ENCODE measurements around the gene SUN5. TPM values are rescaled to one million over a fixed set of nuclear protein-coding genes. Genes with fewer than 3 reads are reported as not detected.
"Not testable (repeated sequence)": the region's sequence is repeated elsewhere in the genome, so short reads cannot be mapped to it uniquely, and the experiment has no call there.

The SUN5 gene
- not detected in 2 replicates for total RNA-seq

GRCh38 chr20:33004141-33004751 lies at the start of gene SUN5:
TSS of gene SUN5 (minus strand) at chr20:33004433. CDS start at chr20:33004340, 93 bp downstream.
- DNase-seq: no peak

- no peak for DNase-seq
Observed at GRCh38 chr20:33053291-33054106, 49.3 kb upstream of the SUN5 start, which contains the start of gene BPIFB3. TSS of gene BPIFB3 (plus strand) at chr20:33053903. CDS start at chr20:33055436, 1,533 bp downstream.

- no peak for DNase-seq
Observed at GRCh38 chr20:33051333-33051732, 47.1 kb upstream of the SUN5 start.

- no peak for DNase-seq
Observed at GRCh38 chr20:33046412-33046811, 42.2 kb upstream of the SUN5 start.

- DNase-seq: not testable (repeated sequence)
Observed at GRCh38 chr20:33045129-33045721, 41.0 kb upstream of the SUN5 start.

- no peak for DNase-seq
Observed at GRCh38 chr20:33043731-33044181, 39.5 kb upstream of the SUN5 start.

GRCh38 chr20:33042983-33043730 lies 38.9 kb upstream of the SUN5 start:
- DNase-seq: no peak

GRCh38 chr20:33042430-33042829 lies 38.2 kb upstream of the SUN5 start:
- no peak for DNase-seq

GRCh38 chr20:33038243-33038642 lies 34.0 kb upstream of the SUN5 start:
- DNase-seq: no peak

- DNase-seq: no peak
Observed at GRCh38 chr20:33037456-33037855, 33.2 kb upstream of the SUN5 start.

- DNase-seq: no peak
Observed at GRCh38 chr20:33034901-33035492, 30.8 kb upstream of the SUN5 start.

- DNase-seq: no peak
Observed at GRCh38 chr20:33034115-33034514, 29.9 kb upstream of the SUN5 start.

GRCh38 chr20:33033381-33033780 lies 29.1 kb upstream of the SUN5 start:
- no peak for DNase-seq

GRCh38 chr20:33032555-33032954 lies 28.3 kb upstream of the SUN5 start:
- DNase-seq: no peak

- DNase-seq: no peak
Observed at GRCh38 chr20:33031531-33031930, 27.3 kb upstream of the SUN5 start, which contains the start of gene BPIFB6. TSS of gene BPIFB6 (plus strand) at chr20:33031648. CDS start at chr20:33031648, 0 bp downstream.

GRCh38 chr20:33030569-33030968 lies 26.3 kb upstream of the SUN5 start:
- no peak for DNase-seq

GRCh38 chr20:33030076-33030475 lies 25.8 kb upstream of the SUN5 start:
- DNase-seq: no peak

GRCh38 chr20:33028875-33029274 lies 24.6 kb upstream of the SUN5 start:
- no peak for DNase-seq

GRCh38 chr20:33027769-33028751 lies 23.8 kb upstream of the SUN5 start:
- DNase-seq: no peak

GRCh38 chr20:33026779-33027759 lies 22.8 kb upstream of the SUN5 start:
- no peak for DNase-seq

All from dermis blood vessel endothelial cell (primary cell).